Neural crest cell (in vitro differentiated cells): ENCODE results near the gene PRKG2. TPM values are rescaled to one million over a fixed set of nuclear protein-coding genes. Genes with fewer than 3 reads are reported as not detected.
"Not testable (repeated sequence)": the region's sequence is repeated elsewhere in the genome, so short reads cannot be mapped to it uniquely, and the experiment has no call there.

Experiments used
- DNase-seq: peaks from one replicate; pipeline ENCODE4 v3.0.0; 2021; ENCODE audit warnings: low read depth, mixed read lengths, low spot score
- H3K27ac Mint-ChIP-seq: one replicate; pipeline ENCODE4 v1.8.0; 2021; ENCODE audit warnings: mild to moderate bottlenecking, mixed read lengths; ENCODE audit not compliant: unreplicated experiment
- H3K27me3 Mint-ChIP-seq: 2 replicates; pipeline ENCODE4 v1.8.0; 2021; ENCODE audit warnings: low read depth, mild to moderate bottlenecking, mixed read lengths
- H3K36me3 Mint-ChIP-seq: 2 replicates; pipeline ENCODE4 v1.8.0; 2021; ENCODE audit warnings: low read depth, mild to moderate bottlenecking, mixed read lengths
- H3K4me1 Mint-ChIP-seq: 2 replicates; pipeline ENCODE4 v1.8.0; 2021; ENCODE audit warnings: mixed read lengths
- H3K4me3 Mint-ChIP-seq: one replicate; pipeline ENCODE4 v1.8.0; 2021; ENCODE audit warnings: mild to moderate bottlenecking, mixed read lengths
- H3K9me3 Mint-ChIP-seq: 2 replicates; pipeline ENCODE4 v1.8.0; 2021; ENCODE audit warnings: mixed read lengths
- total RNA-seq: library from RNA; stranded (reverse); gene quantifications from 2 replicates; pipeline ENCODE4 v1.2.1, GENCODE V29; 2021
- TF ChIP-seq, protein P1 (sequence below): fragments of 200-600 bp; sonication (generic); conservative IDR thresholded peaks from 2 replicates; pipeline ENCODE4 v1.5.0; 2021; ENCODE audit warnings: antibody characterized with exemption, mild to moderate bottlenecking

PRKG2 gene
- total RNA-seq, 1 donor from 2014 or later = 0.77 TPM

DNA sequence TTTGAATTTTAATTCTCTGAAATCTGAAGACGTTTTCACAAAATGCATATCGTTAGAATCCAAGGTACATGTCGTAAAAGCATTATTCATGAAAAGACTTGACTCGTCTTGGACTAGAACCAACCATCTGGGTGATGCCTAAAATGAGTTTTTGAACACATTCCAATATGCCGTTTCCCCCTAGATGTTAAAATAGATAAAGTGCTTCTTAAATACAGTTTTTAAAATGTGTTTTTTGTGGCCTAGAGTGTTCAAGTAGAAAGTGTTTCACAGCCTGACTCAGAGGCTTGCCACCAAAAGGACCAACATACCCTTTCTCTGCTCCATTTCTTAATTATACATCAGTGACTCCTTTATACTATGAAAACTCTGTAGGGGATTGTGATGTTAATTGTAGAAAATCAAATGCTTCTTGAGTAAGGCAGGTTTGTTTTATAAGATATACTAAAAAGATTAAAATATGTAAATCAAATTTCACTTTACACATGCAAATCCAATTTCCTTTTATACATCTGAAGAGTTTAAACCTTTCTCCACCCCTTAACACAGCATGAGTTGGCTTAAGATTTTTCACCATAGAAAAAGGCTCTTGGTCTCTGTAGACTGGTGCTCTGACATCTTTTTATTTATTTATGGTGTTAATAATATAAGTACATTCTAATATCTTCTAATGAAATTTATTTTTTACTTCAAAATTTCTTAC lies 48.4 kb downstream of the PRKG2 start:
- Mint-ChIP-seq H3K27ac (no peak overlapping the region), H3K27me3 (peaks cover 7% of the 10 kb centered on the region), H3K4me1 (no peaks in the 10 kb centered on the region), H3K36me3 (no peaks in the 10 kb centered on the region), H3K9me3 (no peaks in the 10 kb centered on the region), H3K4me3 (no peak overlapping the region)
- TF ChIP-seq, protein P1, sequence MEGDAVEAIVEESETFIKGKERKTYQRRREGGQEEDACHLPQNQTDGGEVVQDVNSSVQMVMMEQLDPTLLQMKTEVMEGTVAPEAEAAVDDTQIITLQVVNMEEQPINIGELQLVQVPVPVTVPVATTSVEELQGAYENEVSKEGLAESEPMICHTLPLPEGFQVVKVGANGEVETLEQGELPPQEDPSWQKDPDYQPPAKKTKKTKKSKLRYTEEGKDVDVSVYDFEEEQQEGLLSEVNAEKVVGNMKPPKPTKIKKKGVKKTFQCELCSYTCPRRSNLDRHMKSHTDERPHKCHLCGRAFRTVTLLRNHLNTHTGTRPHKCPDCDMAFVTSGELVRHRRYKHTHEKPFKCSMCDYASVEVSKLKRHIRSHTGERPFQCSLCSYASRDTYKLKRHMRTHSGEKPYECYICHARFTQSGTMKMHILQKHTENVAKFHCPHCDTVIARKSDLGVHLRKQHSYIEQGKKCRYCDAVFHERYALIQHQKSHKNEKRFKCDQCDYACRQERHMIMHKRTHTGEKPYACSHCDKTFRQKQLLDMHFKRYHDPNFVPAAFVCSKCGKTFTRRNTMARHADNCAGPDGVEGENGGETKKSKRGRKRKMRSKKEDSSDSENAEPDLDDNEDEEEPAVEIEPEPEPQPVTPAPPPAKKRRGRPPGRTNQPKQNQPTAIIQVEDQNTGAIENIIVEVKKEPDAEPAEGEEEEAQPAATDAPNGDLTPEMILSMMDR = no peak
- DNase-seq = no peak

DNA sequence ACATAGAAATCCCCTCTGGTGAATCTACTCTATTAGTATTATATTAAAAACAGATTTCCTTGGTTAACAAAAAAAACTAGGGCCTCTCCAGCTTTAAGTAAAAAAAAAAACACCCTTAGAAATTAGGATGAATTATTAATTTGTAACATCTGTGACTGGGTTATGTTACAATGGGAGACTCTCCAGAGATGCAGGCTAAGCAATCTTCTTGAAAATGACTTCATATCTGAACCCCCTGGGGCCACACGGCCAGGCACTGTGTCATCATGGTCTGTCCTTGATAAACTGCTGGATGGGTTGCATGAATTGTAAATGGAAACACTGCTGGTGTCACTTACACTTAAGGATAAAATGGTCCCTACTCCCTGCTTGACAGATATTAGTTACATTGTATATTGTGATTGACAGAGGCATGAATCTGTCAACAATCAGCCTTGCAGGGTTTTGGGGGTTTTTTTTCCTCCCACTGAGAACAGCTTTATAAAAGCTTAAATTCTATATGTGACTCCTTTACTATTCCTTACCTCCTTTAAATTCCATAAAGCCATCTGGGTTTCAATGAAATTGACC lies 49.1 kb downstream of the PRKG2 start:
- no peaks in the 10 kb centered on the region for H3K4me1 Mint-ChIP-seq
- peaks cover 9% of the 10 kb centered on the region for H3K27me3 Mint-ChIP-seq
- H3K36me3 Mint-ChIP-seq = no peaks in the 10 kb centered on the region
- no peaks in the 10 kb centered on the region for H3K9me3 Mint-ChIP-seq
- no peak for DNase-seq
- H3K4me3 Mint-ChIP-seq = no peak overlapping the region
- no peak overlapping the region for H3K27ac Mint-ChIP-seq
- TF ChIP-seq, protein P1 = no peak

DNA sequence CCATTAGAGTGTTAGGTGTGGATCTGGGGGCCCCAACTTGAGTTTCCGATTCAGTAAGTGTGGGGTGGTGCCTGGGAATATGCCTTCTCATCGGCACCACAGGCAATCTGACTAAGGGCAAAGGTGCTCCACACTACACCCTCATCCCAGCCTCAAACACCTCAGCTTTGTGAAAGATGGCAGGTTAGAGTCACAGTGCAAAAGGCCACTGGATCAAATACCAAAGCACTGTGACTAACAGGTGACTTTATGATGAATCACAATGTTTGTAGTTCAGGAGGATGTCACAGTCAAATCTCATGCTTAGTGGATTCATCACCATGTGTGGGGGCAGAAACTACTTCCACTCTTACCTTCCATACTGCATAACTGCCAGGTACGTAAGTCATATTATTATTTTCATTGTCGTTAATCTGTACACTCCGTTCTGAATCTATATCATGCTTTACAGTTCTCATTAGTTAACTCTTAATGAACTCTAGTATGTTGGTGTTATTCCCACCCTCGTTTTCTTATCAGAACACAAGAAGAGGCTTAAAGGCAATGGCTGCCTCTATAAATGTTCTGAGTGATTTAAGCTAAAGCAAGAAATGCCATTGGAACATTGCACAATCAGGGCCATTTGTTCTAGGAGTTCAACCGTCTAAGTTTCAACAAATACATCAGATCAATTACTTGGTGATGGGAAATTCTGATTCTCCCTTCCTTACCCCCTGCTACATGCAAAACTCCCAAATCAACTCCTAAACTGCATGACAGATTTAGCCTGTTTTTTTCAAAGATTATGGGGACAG lies 50.2 kb downstream of the PRKG2 start:
- Mint-ChIP-seq H3K27ac (no peak overlapping the region), H3K36me3 (no peaks in the 10 kb centered on the region), H3K4me1 (no peaks in the 10 kb centered on the region), H3K4me3 (no peak overlapping the region), H3K27me3 (peaks cover 9% of the 10 kb centered on the region), H3K9me3 (no peaks in the 10 kb centered on the region)
- no peak for DNase-seq
- TF ChIP-seq, protein P1 = no peak

DNA sequence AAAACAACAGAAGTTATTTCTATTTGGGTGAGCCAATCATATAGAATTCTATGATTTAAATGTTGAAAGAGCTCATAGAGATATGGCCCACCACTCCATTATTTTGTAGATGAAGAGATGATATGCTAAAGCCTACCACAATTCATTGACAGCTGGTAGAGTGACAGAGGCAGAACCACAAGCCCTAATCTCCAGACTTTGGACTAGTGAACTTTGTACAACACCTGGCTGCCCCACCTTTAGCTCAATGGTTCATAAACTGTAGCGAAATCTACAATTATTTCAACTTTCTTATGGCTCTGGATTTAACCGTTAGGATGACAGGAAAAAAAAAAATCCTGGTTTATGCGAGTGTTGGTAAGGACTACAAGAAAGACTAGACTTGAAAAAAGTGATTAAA lies 50.9 kb downstream of the PRKG2 start:
- Mint-ChIP-seq H3K27ac (no peak overlapping the region), H3K4me1 (no peaks in the 10 kb centered on the region), H3K27me3 (peaks cover 9% of the 10 kb centered on the region), H3K4me3 (no peak overlapping the region), H3K9me3 (no peaks in the 10 kb centered on the region), H3K36me3 (no peaks in the 10 kb centered on the region)
- TF ChIP-seq, protein P1 = no peak
- no peak for DNase-seq

DNA sequence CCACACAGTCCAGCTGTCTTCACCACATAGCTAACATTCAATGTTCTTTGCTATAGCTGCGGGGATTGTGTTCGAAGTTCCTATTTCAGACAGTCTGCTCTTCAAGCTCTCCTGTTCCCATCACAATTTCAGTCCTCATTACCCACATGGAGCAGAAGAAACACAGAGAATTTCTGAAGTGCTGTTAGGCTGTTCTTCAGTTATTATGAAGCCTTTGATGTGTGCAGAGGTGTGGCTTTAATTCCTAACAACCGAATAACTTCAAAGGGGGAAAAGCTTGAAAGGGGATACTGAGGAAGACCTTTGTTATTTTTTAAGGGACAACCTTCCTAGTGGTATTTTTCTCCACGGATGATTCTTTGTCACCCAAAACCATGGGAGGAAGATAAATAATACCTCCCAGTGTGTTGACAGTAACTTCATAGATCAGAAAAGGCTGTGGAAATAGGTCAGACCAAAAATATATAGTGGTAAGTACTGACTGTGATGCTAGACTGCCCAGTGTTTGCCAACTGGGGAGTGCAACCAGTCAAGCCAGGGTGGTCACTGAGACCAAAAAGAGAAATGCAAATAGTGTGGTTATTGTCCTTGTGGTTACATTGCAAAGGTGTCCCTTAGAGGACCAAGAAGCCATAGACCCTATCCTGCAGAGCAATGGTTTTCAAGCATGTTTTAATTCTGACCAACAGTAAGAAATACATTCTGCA lies 52.1 kb downstream of the PRKG2 start:
- no peak for DNase-seq
- H3K9me3 Mint-ChIP-seq = no peaks in the 10 kb centered on the region
- no peak overlapping the region for H3K4me3 Mint-ChIP-seq
- H3K36me3 Mint-ChIP-seq = no peaks in the 10 kb centered on the region
- H3K27ac Mint-ChIP-seq = no peak overlapping the region
- no peaks in the 10 kb centered on the region for H3K4me1 Mint-ChIP-seq
- TF ChIP-seq, protein P1 = no peak
- peaks cover 9% of the 10 kb centered on the region for H3K27me3 Mint-ChIP-seq

DNA sequence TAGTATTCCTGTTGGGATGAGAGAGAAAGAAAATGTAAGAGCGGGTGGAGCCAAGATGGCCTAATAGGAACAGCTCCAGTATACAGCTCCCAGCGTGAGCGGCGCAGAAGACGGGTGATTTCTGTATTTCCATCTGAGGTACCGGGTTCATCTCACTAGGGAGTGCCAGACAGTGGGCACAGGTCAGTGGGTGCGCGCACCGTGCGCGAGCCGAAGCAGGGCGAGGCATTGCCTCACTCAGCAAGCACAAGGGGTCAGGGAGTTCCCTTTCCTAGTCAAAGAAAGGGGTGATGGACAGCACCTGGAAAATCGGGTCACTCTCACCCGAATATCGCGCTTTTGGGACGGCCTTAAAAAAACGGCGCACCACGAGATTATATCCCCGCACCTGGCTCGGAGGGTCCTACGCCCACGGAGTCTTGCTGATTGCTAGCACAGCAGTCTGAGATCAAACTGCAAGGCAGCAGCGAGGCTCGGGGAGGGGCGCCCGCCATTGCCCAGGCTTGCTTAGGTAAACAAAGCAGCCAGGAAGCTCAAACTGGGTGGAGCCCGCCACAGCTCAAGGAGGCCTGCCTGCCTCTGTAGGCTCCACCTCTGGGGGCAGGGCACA lies 61.2 kb downstream of the PRKG2 start:
- H3K36me3 Mint-ChIP-seq, H3K27me3 Mint-ChIP-seq, H3K4me1 Mint-ChIP-seq, H3K9me3 Mint-ChIP-seq: not testable (repeated sequence)
- peak overlapping the region; percentile 93 for H3K4me3 Mint-ChIP-seq
- peak overlapping the region; percentile 97 for H3K27ac Mint-ChIP-seq
- peak; percentile 3 for DNase-seq
